HFFc6 (cell line): ENCODE measurements around the gene SOX3. TPM values are rescaled to one million over a fixed set of nuclear protein-coding genes. Genes with fewer than 3 reads are reported as not detected.

ENCODE experiments used
- DNase-seq: peaks from one replicate; pipeline ENCODE4 v3.0.0-alpha.2; 2018
- H3K27ac Mint-ChIP-seq: 2 replicates; pipeline ENCODE4 v1.8.0; 2020; ENCODE audit warnings: mild to moderate bottlenecking, mixed read lengths
- H3K27me3 Mint-ChIP-seq: 2 replicates; pipeline ENCODE4 v1.8.0; 2021; ENCODE audit warnings: mild to moderate bottlenecking, moderate library complexity, mixed read lengths; ENCODE audit not compliant: insufficient read depth
- H3K36me3 Mint-ChIP-seq: 2 replicates; pipeline ENCODE4 v1.8.0; 2021; ENCODE audit warnings: low read depth, mixed read lengths
- H3K4me1 Mint-ChIP-seq: 2 replicates; pipeline ENCODE4 v1.8.0; 2020; ENCODE audit warnings: low read depth, mixed read lengths
- H3K4me3 Mint-ChIP-seq: 2 replicates; pipeline ENCODE4 v1.8.0; 2020; ENCODE audit warnings: mild to moderate bottlenecking, moderate library complexity, mixed read lengths
- H3K9me3 Mint-ChIP-seq: 2 replicates; pipeline ENCODE4 v1.8.0; 2020; ENCODE audit warnings: mild to moderate bottlenecking, mixed read lengths
- total RNA-seq, 6 experiments: library from RNA; stranded (reverse); fragmentation: NEBNext Ultra II Directional; extraction: Animal tissue kit (Norgen Biotek cat#: 25700); gene quantifications; 2 replicates in 1 of 6; 3 replicates in 5 of 6; pipeline ENCODE4 v1.2.3, GENCODE V29; 2021
- TF ChIP-seq, protein P1 (sequence below): fragments of 200-600 bp; sonication (generic); IDR thresholded peaks from 2 replicates; pipeline ENCODE4 v1.5.0; 2021; ENCODE audit warnings: antibody characterized with exemption, mild to moderate bottlenecking

Gene SOX3
- total RNA-seq, 6 experiments from 2014 or later = not detected

GRCh38 chrX:140521393-140521792 is 16.5 kb upstream of the SOX3 start:
- TF ChIP-seq, protein P1, sequence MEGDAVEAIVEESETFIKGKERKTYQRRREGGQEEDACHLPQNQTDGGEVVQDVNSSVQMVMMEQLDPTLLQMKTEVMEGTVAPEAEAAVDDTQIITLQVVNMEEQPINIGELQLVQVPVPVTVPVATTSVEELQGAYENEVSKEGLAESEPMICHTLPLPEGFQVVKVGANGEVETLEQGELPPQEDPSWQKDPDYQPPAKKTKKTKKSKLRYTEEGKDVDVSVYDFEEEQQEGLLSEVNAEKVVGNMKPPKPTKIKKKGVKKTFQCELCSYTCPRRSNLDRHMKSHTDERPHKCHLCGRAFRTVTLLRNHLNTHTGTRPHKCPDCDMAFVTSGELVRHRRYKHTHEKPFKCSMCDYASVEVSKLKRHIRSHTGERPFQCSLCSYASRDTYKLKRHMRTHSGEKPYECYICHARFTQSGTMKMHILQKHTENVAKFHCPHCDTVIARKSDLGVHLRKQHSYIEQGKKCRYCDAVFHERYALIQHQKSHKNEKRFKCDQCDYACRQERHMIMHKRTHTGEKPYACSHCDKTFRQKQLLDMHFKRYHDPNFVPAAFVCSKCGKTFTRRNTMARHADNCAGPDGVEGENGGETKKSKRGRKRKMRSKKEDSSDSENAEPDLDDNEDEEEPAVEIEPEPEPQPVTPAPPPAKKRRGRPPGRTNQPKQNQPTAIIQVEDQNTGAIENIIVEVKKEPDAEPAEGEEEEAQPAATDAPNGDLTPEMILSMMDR = no peak
- no peaks in the 10 kb centered on the region for H3K4me1 Mint-ChIP-seq

GRCh38 chrX:140514554-140514953 is 9.7 kb upstream of the SOX3 start:
- Mint-ChIP-seq H3K27me3 (no peaks in the 10 kb centered on the region), H3K27ac (no peak overlapping the region), H3K4me1 (no peaks in the 10 kb centered on the region), H3K9me3 (no peaks in the 10 kb centered on the region), H3K36me3 (no peaks in the 10 kb centered on the region), H3K4me3 (no peak overlapping the region)
- no peak for DNase-seq
- TF ChIP-seq, protein P1 = no peak

More at GRCh38 chrX:140521393-140521792, 16.5 kb upstream of the SOX3 start:
- H3K27me3 Mint-ChIP-seq = no peaks in the 10 kb centered on the region
- no peaks in the 10 kb centered on the region for H3K36me3 Mint-ChIP-seq
- no peaks in the 10 kb centered on the region for H3K9me3 Mint-ChIP-seq
- no peak overlapping the region for H3K27ac Mint-ChIP-seq
- H3K4me3 Mint-ChIP-seq = no peak overlapping the region
- DNase-seq = no peak

DNA sequence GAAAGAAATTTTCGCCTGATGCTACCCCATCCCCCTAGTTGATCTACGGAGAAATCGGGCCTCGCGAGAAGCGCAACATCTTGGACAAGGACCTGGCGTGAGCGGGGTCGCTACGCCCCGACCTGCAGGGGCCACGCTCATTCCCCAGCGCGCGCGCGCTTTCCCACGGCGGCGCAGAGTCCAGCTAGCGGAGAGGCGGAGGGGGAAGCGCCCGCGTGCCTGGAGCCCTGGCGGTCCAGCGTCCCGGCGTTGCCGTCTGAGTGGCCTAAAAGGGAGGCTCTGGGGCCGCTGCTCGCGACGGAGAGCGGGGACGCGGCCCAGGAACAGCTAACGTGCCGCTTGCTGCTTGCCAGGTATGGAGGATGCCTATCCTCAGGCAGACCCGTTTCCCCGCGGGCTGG is 6.0 kb upstream of the SOX3 start:
- TF ChIP-seq, protein P1 = no peak
- no peak overlapping the region for H3K27ac Mint-ChIP-seq
- DNase-seq = no peak
- H3K27me3 Mint-ChIP-seq = peaks cover 9% of the 10 kb centered on the region; the same call in 1 of the 2 replicates
- no peaks in the 10 kb centered on the region for H3K4me1 Mint-ChIP-seq
- no peaks in the 10 kb centered on the region for H3K9me3 Mint-ChIP-seq
- H3K36me3 Mint-ChIP-seq = no peaks in the 10 kb centered on the region
- H3K4me3 Mint-ChIP-seq = no peak overlapping the region

DNA sequence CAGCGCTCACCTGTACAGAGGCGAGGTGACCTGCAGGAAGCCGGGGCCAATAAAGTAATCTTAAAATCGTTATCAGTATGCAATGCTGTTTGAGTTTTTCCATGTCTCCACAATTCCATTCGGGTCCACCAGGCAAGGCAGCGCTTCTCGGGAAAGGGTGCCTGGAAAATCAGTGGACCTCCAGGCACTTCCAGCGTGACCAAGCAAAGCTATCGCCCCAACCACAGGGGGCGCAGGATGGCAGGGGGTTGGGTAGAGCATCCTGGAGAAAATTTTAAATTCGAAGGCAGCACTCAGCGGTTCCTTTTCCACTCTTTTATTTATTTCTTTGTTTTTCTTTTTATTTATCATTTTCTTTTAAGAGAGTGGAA is 5.4 kb upstream of the SOX3 start:
- H3K9me3 Mint-ChIP-seq = no peaks in the 10 kb centered on the region
- H3K27me3 Mint-ChIP-seq = peaks cover 12% of the 10 kb centered on the region; the same call in 1 of the 2 replicates
- H3K4me1 Mint-ChIP-seq = no peaks in the 10 kb centered on the region
- no peak for DNase-seq
- no peak overlapping the region for H3K4me3 Mint-ChIP-seq
- H3K36me3 Mint-ChIP-seq = no peaks in the 10 kb centered on the region
- H3K27ac Mint-ChIP-seq = no peak overlapping the region
- TF ChIP-seq, protein P1 = no peak

DNA sequence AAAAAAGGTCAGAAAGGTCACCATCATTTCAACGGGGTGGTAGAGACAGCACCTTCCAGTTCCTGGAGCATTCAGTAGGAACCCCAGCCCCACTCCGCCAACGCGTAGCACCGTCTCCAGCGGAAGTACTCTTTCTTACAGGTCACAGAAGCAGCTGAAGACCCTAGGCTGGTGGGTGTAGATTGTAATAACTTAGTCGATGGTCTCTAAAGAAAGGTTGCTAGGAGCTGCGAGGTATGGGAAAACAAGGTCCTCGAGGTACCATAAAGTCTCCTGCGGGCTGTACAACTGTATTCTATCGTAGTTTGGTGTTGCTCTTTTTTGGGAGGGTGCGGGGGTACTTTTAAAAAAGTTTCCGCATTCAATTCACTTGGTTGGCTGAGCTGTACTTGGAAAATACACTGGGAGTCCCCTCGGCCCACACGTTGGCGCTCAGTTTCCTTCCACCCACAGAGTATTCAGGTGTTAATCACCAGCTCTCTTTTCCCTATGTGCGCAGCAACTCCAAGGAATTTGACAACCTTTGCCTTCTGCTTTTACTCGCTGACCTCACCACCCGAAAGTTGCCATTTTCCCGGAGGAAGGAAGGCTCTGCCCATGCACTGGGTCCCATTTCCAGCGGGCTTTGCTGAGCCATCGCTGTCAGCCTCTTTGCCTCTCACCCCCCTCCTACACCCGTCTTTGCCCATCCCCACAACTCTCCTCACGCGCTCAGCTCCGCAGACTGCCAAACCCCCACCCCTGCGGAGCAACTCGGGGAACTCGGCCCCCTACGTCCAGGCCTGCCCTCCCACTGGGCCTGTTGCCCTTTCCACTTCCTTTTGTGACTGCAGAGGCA is 4.8 kb upstream of the SOX3 start:
- H3K27me3 Mint-ChIP-seq = peaks cover 14% of the 10 kb centered on the region; the same call in 1 of the 2 replicates
- no peak for DNase-seq
- H3K4me1 Mint-ChIP-seq = no peaks in the 10 kb centered on the region
- TF ChIP-seq, protein P1 = no peak
- no peaks in the 10 kb centered on the region for H3K9me3 Mint-ChIP-seq
- no peak overlapping the region for H3K27ac Mint-ChIP-seq
- no peaks in the 10 kb centered on the region for H3K36me3 Mint-ChIP-seq
- no peak overlapping the region for H3K4me3 Mint-ChIP-seq
